Glutamatergic neuron (in vitro differentiated cells): ENCODE results near the gene TRIM17. TPM values are rescaled to one million over a fixed set of nuclear protein-coding genes. Genes with fewer than 3 reads are reported as not detected.

Source experiments
- DNase-seq: peaks from one replicate; pipeline ENCODE4 v3.0.0; 2022
- H3K27ac Mint-ChIP-seq: one replicate; pipeline ENCODE4 v1.8.0; 2020; ENCODE audit warnings: mild to moderate bottlenecking, mixed read lengths, inconsistent platforms; ENCODE audit not compliant: unreplicated experiment
- H3K27me3 Mint-ChIP-seq: one replicate; pipeline ENCODE4 v1.8.0; 2020; ENCODE audit warnings: mild to moderate bottlenecking, moderate library complexity, mixed read lengths, inconsistent platforms; ENCODE audit not compliant: unreplicated experiment
- H3K36me3 Mint-ChIP-seq: one replicate; pipeline ENCODE4 v1.8.0; 2020; ENCODE audit warnings: mild to moderate bottlenecking, mixed read lengths, inconsistent platforms; ENCODE audit not compliant: unreplicated experiment
- H3K4me1 Mint-ChIP-seq: one replicate; pipeline ENCODE4 v1.8.0; 2020; ENCODE audit warnings: mild to moderate bottlenecking, low read depth, mixed read lengths, inconsistent platforms; ENCODE audit not compliant: unreplicated experiment
- H3K4me3 Mint-ChIP-seq: one replicate; pipeline ENCODE4 v1.8.0; 2020; ENCODE audit warnings: mild to moderate bottlenecking, mixed read lengths, inconsistent platforms; ENCODE audit not compliant: unreplicated experiment
- H3K9me3 Mint-ChIP-seq: one replicate; pipeline ENCODE4 v1.8.0; 2020; ENCODE audit warnings: mild to moderate bottlenecking, moderate library complexity, mixed read lengths, inconsistent platforms; ENCODE audit not compliant: unreplicated experiment
- total RNA-seq: library from RNA; stranded (reverse); fragmentation: NEBNext Ultra II Directional; extraction: Animal tissue kit (Norgen Biotek cat#: 25700); gene quantifications from one replicate; pipeline ENCODE4 v1.2.1, GENCODE V29; 2021; ENCODE audit not compliant: unreplicated experiment
- TF ChIP-seq, protein P1 (sequence below): fragments of 200-600 bp; sonication (generic); IDR thresholded peaks from one replicate; pipeline ENCODE4 v1.5.0; 2021; ENCODE audit not compliant: partially characterized antibody, unreplicated experiment

Gene TRIM17
- total RNA-seq, 1 donor from 2014 or later, result not detected

DNA sequence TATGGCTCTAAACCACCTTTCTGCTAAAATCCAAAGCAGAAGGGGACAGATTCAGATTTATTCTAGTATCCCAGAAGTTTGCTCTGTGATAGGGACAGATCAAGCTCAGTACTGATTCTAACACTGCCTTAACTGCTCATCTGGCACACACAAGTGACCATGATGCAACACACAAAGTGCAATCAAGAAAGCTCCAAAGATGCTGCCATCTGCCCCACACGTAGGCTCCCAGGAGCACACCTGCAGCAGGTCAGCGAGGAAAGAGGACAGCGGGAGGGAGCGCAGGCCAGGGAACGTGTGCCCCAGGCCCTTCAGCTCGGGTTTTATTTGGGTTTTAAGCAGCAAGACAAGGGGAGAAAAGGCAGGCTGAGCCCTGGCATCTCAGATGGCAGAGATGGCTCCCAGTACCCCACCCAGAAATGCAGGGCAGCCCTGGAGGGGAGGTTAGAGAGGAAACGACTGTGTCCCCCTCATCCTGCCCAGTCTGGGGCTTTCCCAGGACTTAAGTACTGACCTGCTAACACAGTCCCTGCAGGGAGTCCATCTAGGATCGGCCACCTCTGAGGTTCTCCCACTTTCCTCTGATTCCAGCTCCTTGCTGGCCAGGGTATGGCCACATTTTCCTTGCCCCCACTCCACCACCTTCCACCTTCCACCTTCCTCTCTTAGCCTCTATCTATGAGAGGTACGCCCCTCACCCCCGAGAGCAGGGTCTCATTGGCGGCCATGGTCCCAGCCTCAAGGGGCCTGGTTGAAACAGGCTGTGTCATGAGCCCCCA is 11.3 kb downstream of the TRIM17 start:
- H3K4me1 Mint-ChIP-seq, result peaks cover 17% of the 10 kb centered on the region
- H3K27ac Mint-ChIP-seq, result peak overlapping the region; percentile 85
- TF ChIP-seq, protein P1, sequence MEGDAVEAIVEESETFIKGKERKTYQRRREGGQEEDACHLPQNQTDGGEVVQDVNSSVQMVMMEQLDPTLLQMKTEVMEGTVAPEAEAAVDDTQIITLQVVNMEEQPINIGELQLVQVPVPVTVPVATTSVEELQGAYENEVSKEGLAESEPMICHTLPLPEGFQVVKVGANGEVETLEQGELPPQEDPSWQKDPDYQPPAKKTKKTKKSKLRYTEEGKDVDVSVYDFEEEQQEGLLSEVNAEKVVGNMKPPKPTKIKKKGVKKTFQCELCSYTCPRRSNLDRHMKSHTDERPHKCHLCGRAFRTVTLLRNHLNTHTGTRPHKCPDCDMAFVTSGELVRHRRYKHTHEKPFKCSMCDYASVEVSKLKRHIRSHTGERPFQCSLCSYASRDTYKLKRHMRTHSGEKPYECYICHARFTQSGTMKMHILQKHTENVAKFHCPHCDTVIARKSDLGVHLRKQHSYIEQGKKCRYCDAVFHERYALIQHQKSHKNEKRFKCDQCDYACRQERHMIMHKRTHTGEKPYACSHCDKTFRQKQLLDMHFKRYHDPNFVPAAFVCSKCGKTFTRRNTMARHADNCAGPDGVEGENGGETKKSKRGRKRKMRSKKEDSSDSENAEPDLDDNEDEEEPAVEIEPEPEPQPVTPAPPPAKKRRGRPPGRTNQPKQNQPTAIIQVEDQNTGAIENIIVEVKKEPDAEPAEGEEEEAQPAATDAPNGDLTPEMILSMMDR, result no peak
- H3K36me3 Mint-ChIP-seq, result no peaks in the 10 kb centered on the region
- peaks cover 5% of the 10 kb centered on the region for H3K27me3 Mint-ChIP-seq
- peak overlapping the region; percentile 97 for H3K4me3 Mint-ChIP-seq
- H3K9me3 Mint-ChIP-seq, result peaks cover 10% of the 10 kb centered on the region
- no peak for DNase-seq

DNA sequence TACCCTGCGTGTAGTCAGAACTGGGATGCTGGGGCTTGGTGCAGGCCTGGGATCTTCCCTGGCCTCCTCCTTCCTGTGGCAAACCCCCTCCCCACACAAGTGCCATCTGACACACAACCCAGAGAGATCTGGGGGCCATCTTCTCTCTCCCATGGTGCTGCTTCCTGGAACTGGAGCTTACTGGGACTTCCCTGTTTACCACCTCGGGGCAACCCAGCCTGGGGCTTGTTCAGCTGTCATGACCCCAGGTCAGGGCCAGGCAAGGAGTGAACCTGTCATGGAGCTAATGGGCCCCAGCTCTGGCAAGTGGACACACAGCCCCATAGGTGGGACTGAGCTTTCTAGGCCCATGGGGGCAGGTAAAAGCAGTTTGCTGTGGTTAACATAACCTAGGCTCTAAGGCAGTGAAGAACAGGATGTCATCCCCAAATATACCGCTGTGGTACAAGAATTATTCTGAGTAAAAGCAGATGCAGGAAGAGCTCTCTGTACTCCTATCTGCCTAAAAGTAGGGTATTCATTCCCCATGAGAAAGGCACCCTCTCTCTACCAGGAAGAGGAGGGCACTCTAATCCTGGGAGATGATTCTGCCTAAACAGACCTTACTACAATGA is 12.4 kb downstream of the TRIM17 start:
- Mint-ChIP-seq H3K4me3 (no peak overlapping the region), H3K27ac (no peak overlapping the region), H3K4me1 (peaks cover 17% of the 10 kb centered on the region), H3K27me3 (peaks cover 8% of the 10 kb centered on the region), H3K36me3 (no peaks in the 10 kb centered on the region), H3K9me3 (peaks cover 10% of the 10 kb centered on the region)
- no peak for DNase-seq
- TF ChIP-seq, protein P1, result no peak

DNA sequence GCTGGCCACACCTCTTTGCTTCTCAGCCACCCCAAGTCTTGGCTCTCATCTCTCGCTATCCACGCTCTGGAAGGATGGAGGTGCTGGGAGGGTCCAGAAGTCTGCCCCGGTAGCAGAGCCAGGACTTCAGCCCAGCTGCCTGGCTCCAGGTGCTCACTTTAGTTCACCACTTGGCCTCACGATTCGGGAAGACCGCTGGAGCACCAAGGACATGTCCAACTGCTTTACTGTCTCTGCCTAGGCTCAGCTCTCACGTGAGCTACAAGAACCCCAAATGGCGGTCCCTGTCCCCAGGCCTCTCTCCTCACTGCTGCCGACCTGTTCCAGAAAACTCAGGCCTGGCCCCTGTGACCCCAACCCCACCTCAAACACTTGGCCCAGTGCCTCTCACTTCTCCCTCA is 13.4 kb downstream of the TRIM17 start:
- Mint-ChIP-seq H3K27me3 (peaks cover 8% of the 10 kb centered on the region), H3K27ac (no peak overlapping the region), H3K9me3 (peaks cover 10% of the 10 kb centered on the region), H3K4me1 (peaks cover 17% of the 10 kb centered on the region), H3K36me3 (no peaks in the 10 kb centered on the region), H3K4me3 (no peak overlapping the region)
- DNase-seq, result no peak
- TF ChIP-seq, protein P1, result no peak

DNA sequence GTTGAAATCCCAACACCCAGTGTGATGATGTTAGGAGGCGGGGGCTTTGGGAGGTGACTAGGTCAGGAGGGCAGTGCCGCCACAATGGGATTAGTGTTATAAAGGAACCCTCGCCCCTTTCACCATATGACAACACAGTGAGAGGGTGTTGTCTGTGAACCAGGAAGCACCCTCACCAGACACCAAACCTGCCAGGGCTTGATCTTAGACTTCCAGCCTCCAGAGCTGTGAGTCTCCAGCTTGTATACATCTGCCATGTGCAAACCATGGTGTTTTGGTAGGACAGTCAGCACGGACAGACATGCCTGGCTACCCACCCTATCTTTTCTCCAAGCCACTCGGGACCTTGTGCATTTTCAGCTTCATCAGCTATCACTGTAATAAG is 14.0 kb downstream of the TRIM17 start:
- Mint-ChIP-seq H3K9me3 (peaks cover 7% of the 10 kb centered on the region), H3K27ac (peak overlapping the region; percentile 33), H3K4me1 (peaks cover 15% of the 10 kb centered on the region), H3K27me3 (peaks cover 8% of the 10 kb centered on the region), H3K36me3 (no peaks in the 10 kb centered on the region), H3K4me3 (no peak overlapping the region)
- TF ChIP-seq, protein P1, result no peak
- DNase-seq, result no peak
